RPMI8226 (cell line): Measurements from ENCODE around the gene GINS2.

Experiments used
- DNase-seq: peaks from one replicate; pipeline ENCODE4 v3.0.0-alpha.2; 2015

Gene GINS2

DNA sequence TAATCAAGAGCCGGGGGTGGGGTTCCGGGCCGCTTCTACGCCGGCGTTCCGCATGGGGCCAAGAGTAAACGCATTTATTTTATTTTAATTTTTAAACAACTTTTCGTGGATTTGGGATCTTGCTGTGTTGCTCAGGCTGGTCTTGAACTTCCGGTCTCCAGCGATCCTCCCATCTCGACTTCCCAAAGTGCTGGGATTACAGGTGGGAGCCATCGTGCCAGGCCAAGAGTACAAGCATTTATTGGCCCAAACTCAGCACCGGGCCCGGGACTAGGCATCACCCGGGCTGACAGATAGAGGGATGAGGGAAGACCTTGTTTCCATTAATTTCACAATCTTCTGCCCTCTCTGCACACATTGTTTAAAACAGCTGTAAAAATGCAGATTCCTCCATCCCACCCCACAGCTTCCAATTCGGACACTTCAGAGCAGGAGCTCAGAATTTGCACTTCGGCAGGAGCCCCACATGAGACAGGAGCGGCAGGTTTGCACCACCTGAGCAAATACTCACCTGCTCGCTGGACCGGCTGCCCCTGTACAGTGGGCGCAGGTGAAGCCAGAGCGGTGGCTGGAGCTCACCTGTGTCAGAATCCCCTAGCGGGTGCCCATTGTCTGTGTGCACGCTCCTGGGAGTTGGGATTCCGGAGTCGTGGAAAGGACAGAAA lies 663 bp upstream of the GINS2 start:
- no peak for DNase-seq

- DNase-seq: no peak
These were observed 893 bp downstream of the GINS2 start for GRCh38 chr16:85687651-85688471.

- DNase-seq: no peak
These were observed 1.7 kb downstream of the GINS2 start for GRCh38 chr16:85686912-85687591.

DNA sequence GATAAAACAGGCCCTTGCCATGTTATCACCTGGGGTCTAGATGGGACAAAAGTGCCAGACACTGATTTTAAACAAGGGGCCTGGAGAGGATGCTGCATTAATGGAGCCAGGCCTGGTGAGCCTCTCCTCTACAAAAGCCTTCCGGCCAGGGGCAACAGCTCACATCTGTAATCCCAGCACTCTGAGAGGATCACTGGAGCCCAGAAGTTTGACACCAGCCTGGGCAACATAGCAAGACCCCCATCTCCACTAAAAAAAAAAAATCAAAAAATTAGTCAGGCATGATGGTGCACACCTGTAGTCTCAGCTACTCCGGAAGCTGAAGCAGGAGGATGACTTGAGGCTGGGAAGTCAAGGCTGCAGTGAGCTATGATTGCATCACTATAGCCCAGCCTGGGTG lies 3.5 kb downstream of the GINS2 start:
- no peak for DNase-seq

- no peak for DNase-seq
These were observed 5.4 kb downstream of the GINS2 start for GRCh38 chr16:85683363-85683762.

DNA sequence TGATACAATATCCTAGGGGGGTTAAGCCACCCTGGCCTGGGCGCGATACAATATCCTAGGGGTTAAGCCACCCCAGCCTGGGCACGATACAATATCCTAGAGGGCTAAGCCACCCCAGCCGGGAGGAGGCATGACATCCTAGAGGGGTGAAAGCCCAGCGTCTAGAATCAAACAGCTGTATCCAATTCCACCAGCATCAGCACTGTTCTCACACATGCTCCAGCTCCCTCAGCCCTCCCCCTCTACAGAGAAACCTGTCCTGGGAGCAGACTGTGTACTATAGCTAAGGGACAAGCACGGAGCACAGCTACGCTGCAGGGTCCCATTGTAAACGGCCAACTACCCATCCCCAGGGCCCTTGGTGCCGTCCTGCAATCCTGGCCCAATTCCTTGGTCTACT lies 6.2 kb downstream of the GINS2 start:
- DNase-seq: no peak

- no peak for DNase-seq
These were observed 7.5 kb downstream of the GINS2 start for GRCh38 chr16:85681255-85681654.

DNA sequence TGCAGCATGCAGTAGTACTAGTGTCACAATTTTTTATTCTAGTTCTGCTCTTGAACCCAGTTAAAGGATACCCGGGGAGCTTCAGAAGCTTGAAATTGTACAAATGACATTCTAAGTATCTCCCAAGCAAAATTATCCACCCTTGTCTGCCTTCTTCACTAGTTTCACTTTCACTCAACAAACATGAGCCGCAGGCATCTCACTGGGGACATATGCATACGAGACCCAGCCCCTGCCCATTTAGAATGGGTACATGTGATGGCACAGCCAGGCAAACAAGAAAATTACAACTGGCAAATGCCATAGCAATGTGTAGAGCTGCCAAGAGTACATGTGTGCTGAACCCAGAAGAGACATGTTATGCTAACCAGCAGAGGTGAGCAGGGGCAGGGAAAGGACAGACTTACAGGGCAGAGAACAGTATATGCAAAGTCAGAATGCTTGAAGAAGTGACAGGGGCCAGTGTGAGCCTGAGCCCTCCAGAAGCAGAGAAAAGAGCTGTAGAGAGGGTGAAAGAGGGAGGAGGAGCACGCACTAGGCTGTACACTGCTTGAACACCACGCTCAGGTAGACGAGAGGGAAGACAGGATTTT lies 8.3 kb downstream of the GINS2 start:
- DNase-seq: no peak

DNA sequence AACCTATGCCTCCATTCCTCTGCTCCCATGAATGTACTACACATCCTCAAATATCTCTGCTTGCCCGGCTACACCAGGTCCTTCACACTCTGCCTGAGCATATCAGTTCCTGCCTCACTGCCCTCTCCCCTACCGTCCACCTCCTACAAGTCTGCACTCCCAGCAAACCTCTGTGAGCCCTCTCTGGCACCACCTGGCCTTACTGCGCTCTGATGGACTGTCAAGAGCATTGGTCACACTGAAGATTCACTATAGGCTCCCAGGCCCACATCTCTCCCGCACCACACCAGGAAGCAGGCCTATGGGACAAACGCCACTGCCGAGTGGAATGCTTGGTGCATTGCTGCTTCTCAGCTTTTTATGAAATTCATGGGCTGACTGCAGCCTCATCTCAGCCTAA lies 8.9 kb downstream of the GINS2 start:
- DNase-seq: no peak

DNA sequence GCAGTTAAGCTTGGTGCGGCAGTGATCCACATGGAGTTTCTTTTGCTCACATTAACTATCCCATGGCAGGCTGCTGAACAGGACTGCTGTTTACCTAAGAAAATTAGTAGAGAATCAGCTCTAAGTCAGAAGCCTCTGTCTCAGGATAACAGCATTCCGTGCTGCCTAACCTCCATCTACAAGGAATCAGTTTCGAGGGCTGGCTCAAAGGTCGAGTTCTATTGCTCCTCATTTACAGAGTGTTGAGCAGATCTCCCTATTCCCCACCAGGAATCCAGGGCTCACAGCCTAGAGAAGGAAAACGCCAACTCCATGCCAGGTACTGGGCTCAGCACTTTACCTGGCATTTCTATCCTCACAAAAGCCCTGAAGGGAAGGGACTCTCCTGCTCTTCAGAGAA lies 9.9 kb downstream of the GINS2 start:
- no peak for DNase-seq

DNA sequence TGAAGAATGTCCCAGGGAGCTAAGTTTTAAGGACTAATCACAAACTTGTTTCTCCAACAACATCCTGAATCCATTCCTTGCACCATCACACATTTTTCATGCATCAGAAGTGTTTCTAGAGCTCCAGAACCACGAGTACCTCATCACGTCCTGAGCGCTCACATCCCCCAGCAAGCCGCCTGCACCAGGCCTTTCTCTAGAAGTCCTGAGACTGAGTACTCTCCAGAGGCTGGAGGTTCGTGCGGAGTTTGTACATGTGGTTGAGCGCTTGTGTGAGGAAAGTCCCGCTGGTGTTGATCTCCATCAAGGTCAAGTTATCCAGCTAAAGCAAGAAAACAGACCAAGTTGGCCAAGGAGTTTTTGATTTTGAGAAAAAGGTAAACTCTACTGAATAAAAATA lies 10.7 kb downstream of the GINS2 start:
- DNase-seq: no peak

- DNase-seq: no peak
These were observed 11.3 kb downstream of the GINS2 start for GRCh38 chr16:85677383-85677967.

DNA sequence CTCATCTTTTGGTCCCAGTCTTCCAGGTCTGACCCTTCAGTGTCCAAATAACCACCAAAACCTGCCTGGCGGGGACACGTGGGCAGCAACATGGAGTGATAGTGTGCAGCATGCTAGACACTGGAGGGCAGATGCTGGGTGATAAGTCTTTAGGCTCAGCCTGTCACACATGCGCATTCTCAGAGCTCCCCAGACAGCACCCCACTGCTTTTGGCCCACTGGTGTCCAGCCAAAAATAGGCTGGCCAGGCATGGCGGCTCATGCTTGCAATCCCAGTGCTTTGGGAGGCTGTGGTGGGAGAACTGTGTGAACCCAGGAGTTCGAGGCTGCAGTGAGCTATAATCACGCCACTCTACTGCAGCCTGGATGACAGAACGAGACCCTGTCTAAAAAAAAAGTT lies 12.3 kb downstream of the GINS2 start:
- DNase-seq: no peak

DNA sequence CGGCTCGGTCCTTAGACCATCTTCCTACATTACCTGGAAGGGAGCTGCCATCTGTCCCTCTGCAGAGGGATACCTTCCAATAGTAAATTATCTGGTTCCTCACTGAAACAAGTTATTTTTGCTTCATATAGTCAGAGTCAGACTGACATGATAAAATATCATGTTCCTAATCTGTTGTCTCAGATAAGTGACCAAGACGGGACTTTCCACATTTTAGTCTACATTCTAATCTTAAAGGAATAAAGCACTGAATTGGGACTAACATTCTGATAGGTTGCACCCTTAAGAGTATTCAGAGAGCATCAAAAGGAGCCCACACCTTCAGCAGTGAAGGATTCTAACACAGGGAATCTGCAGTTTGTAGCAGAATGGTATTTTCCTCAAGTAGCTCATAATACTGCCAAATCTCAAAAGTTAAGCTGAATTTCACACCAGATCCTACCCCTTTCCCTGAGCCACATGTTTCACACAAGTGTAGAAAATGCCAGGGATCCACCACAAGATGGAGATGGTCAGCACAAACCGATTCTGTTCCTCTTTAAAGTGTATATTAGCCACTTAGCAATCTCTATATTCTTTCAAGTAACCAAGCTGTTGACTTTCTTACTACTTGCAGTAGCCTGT lies 13.4 kb downstream of the GINS2 start:
- no peak for DNase-seq

- DNase-seq: no peak
These were observed 13.9 kb downstream of the GINS2 start for GRCh38 chr16:85674828-85675227.

DNA sequence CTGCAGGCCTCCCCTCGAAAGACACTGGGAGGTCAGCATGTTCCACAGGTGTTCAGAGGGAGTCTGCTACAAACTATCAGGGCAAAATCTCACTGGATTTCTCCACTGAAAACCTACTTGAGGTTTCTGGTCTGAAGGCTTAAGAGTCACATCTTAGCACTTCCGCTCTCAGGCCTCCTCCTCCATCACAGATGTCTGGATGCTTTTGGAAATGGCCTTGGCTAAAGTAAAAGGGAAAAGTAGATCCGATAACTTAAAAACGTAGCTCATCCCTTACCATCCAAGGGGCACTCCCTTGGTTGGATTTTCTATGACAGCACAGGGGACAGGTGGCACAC lies 14.4 kb downstream of the GINS2 start:
- DNase-seq: no peak

DNA sequence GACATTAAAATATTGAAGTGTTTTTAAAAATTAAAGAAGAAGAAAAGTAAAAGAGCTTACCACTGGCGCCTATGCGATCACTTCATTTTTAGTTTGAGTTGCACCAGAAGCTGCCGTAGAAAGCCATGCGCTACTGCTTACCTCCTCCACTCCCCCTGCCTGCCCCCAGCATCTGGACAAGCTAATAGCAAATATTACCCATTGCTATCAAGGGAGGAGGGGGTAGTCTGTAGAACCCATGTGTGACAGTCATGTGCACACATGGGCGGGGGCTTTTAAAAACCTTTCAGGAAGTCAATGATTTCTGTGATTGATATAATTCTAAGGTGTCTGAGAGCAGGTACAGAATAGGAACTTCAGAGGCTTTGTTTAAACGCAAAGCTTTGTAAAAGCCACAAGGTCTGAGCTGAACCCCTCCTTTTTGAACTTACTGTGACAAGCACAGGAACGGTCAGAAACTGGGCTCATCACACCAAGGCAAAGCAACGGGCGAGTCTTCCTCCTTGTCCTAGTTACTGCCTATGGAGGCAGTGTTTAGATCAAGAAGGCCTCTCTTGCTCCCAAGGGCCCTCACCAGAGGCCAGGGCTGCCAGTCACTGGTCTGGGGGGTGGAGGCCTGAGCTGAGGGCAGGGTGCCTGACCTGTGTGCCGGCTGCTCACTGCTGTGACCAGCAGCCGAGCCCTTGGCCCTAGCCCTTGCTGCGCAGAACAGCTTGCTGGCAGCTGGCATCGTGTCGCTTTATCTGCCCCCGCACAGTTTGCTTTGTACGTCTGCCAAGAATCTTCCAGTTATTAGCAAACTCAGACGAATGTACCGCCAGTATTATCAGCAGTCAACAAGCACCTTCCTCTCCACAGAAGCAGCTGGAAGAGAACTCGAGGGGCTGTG lies 15.0 kb downstream of the GINS2 start:
- no peak for DNase-seq

GRCh38 chr16:85670840-85671239 lies 17.9 kb downstream of the GINS2 start:
- no peak for DNase-seq

DNA sequence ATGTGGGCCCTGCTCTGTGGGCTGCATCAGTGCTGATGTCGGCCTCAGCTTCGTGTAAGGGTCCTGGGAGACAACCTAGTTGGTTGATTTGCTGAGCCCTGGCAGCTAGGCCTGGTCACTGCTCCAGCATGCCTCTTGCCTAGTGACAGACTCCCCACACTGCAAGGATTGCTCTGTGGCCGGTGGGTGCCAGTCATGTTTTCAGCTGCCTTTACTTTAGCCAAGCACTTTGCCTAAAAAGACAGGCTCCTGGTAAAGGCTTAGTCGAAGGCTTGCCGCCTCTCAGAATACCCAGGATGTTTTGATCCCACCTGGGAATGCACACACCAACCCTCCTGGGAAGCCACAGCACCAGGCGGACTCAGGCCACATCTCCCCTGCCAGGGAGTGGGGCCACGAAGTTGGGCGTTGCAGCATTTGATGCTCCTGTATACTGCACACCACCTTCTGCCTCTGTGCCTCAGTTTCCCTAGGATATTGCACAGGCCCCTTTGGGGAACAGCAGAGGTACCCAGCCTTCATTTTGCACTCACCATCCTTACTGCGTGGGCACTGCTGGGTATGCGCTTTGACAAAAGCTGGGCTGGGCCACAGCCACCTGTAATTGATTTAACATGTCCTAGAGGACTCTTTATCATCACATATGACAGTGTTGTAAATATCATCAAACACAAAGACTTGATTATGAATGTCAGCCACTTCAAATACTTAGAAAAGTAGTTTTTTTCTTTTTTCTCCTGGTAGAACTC lies 19.9 kb downstream of the GINS2 start:
- no peak for DNase-seq

DNA sequence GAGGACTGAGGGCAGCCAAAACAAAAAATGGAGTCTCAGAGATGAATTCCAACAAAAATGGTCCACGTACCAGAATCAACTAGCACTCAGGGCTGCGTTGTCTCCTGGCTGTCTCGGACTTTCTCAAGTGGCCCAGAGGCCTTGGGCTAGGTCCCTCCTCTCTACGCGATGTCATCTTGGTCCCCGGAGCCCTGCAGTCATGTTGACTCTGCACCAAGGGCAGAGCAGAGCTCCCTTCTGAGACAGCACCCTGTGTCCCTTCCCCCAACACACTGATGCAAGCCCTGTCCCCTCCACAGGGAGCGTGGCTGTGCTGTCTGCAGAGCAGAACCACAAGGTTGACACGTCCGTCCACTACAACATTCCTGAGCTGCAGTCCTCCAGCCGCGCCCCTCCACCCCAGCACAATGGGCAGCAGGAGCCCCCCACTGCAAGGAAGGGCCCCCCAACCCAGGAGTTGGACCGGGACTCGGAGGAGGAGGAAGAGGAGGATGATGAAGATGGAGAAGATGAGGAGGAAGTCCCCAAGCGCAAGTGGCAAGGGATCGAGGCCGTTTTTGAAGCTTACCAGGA lies 20.8 kb downstream of the GINS2 start:
- no peak for DNase-seq

- no peak for DNase-seq
These were observed 21.5 kb downstream of the GINS2 start for GRCh38 chr16:85667261-85667660.
